B cell (primary cell): ENCODE measurements around the gene CNGB1. TPM values are rescaled to one million over a fixed set of nuclear protein-coding genes. Genes with fewer than 3 reads are reported as not detected.

Experiments
- ATAC-seq: fragments of 200-7000 bp; cut with Tn5 transposase; one replicate; pipeline ENCODE4 v1.10.0; 2021; ENCODE audit warnings: low read depth, mild to moderate bottlenecking, moderate number of reproducible peaks, moderate library complexity
- CTCF ChIA-PET: fragments of 350-600 bp; sonication (Branson Sonifier 250); formaldehyde crosslinking; loops from one replicate; lab custom pipeline; 2021; ENCODE audit warnings: antibody characterized with exemption, inconsistent platforms; lab: Charles Lee
- POLR2A ChIA-PET: fragments of 350-600 bp; sonication (Branson Sonifier 250); formaldehyde crosslinking; loops from one replicate; lab custom pipeline; 2021; ENCODE audit warnings: antibody characterized with exemption; lab: Charles Lee
- DNase-seq: peaks from one replicate; pipeline ENCODE4 v3.0.0; 2013
- H2AFZ ChIP-seq: 2 replicates; pipeline ENCODE4 v1.6.1; 2012; ENCODE audit warnings: mild to moderate bottlenecking, low read depth, low read length; ENCODE audit not compliant: insufficient read depth, poor library complexity, severe bottlenecking
- H3K27ac ChIP-seq, 2 donors: 1 replicate in 1 of 2; 2 replicates in 1 of 2; pipeline ENCODE4 v1.5.1; 2012 to 2013; ENCODE audit warnings: low read length in 2 of 2, mild to moderate bottlenecking in 2 of 2, moderate library complexity in 1 of 2
- H3K27me3 ChIP-seq, 4 experiments: fragments of 200-600 bp in 1 of 4; sonication (generic) in 1 of 4; replicated peaks in 1 of 4; 1 replicate in 2 of 4; 2 replicates in 2 of 4; pipeline versions ENCODE4 v1.6.1 to v1.7.0; 2013 to 2016; ENCODE audit warnings: low read length in 3 of 4, mild to moderate bottlenecking in 2 of 4, mixed read lengths in 1 of 4, moderate library complexity in 1 of 4; ENCODE audit not compliant: insufficient read depth in 4 of 4, control insufficient read depth in 3 of 4; ENCODE audit errors: control extremely low read depth in 1 of 4
- H3K36me3 ChIP-seq, 2 experiments: replicated peaks in 1 of 2; 1 replicate in 1 of 2; 2 replicates in 1 of 2; pipeline versions ENCODE4 v1.6.1 to v1.7.1; 2013; ENCODE audit warnings: low read length in 1 of 2; ENCODE audit not compliant: insufficient read depth in 2 of 2, control insufficient read depth in 1 of 2; ENCODE audit errors: control extremely low read depth in 1 of 2, extremely low read depth in 1 of 2
- H3K4me1 ChIP-seq, 2 donors: fragments of 200-600 bp in 1 of 2; sonication (generic) in 1 of 2; 1 replicate in 1 of 2; 2 replicates in 1 of 2; pipeline versions ENCODE4 v1.5.1 to v1.6.1; 2013 to 2017; ENCODE audit warnings: low read length in 2 of 2; ENCODE audit not compliant: control insufficient read depth in 2 of 2, insufficient read depth in 2 of 2
- H3K4me2 ChIP-seq: replicated peaks from 2 replicates; pipeline ENCODE3; 2012; ENCODE audit warnings: mild to moderate bottlenecking, low read depth, low read length; ENCODE audit not compliant: poor library complexity, severe bottlenecking
- H3K4me3 ChIP-seq, 5 experiments: fragments of 200-600 bp in 1 of 5; sonication (generic) in 1 of 5; 1 replicate in 3 of 5; 2 replicates in 2 of 5; pipeline versions ENCODE4 v1.5.1 to v1.7.0; 2011 to 2016; ENCODE audit warnings: low read length in 4 of 5, mild to moderate bottlenecking in 4 of 5, low read depth in 2 of 5, control low read depth in 1 of 5, moderate library complexity in 1 of 5; ENCODE audit not compliant: insufficient read depth in 1 of 5; ENCODE audit errors: control extremely low read depth in 1 of 5, extremely low read depth in 1 of 5
- H3K79me2 ChIP-seq: fragments of 200-600 bp; sonication (generic); one replicate; pipeline ENCODE4 v1.6.0; 2016; ENCODE audit warnings: low read length; ENCODE audit not compliant: control insufficient read depth, insufficient read depth
- H3K9ac ChIP-seq: fragments of 200-600 bp; sonication (generic); 2 replicates; pipeline ENCODE4 v1.6.1; 2017; ENCODE audit warnings: mild to moderate bottlenecking, low read length, moderate library complexity
- H3K9me3 ChIP-seq, 3 donors: one replicate each; pipeline versions ENCODE4 v1.6.1 to v1.7.1; 2013; ENCODE audit warnings: low read length in 2 of 3; ENCODE audit not compliant: control insufficient read depth in 2 of 3, insufficient read depth in 1 of 3; ENCODE audit errors: control extremely low read depth in 1 of 3
- H4K20me1 ChIP-seq: 2 replicates; pipeline ENCODE4 v1.6.0; 2012; ENCODE audit warnings: mild to moderate bottlenecking, low read length; ENCODE audit not compliant: insufficient read depth, control insufficient read depth, poor library complexity, severe bottlenecking
- H3K27ac Mint-ChIP-seq: one replicate; pipeline ENCODE4 v1.8.0; 2021; ENCODE audit warnings: mixed read lengths
- H3K27me3 Mint-ChIP-seq: one replicate; pipeline ENCODE4 v1.8.0; 2021; ENCODE audit warnings: mixed read lengths
- H3K4me1 Mint-ChIP-seq: one replicate; pipeline ENCODE4 v1.8.0; 2021; ENCODE audit warnings: mixed read lengths
- H3K4me3 Mint-ChIP-seq: one replicate; pipeline ENCODE4 v1.8.0; 2021; ENCODE audit warnings: mixed read lengths
- H3K9me3 Mint-ChIP-seq: one replicate; pipeline ENCODE4 v1.8.0; 2022; ENCODE audit warnings: mixed read lengths; ENCODE audit not compliant: insufficient read depth
- CTCF ChIP-seq: fragments of 200-600 bp; IDR thresholded peaks from one replicate; pipeline ENCODE4 v1.8.0; 2022; ENCODE audit warnings: antibody characterized with exemption, mild to moderate bottlenecking
- EZH2 ChIP-seq: IDR thresholded peaks from 2 replicates; pipeline ENCODE4 v1.6.1; 2012; ENCODE audit warnings: borderline replicate concordance, low read depth, mild to moderate bottlenecking, moderate library complexity, low read length; ENCODE audit not compliant: insufficient read depth, poor library complexity, severe bottlenecking
- WGBS: methylation state at CpG from one replicate; pipeline ENCODE4 v1.1.5; 2013; ENCODE audit warnings: missing lambda C conversion rate; ENCODE audit not compliant: insufficient coverage; 5-methylcytosine and 5-hydroxymethylcytosine counted together
- intact Hi-C: fragments of 100-400 bp; cut with micrococcal nuclease; formaldehyde crosslinking; loops from one replicate; pipeline ENCODE4 v1.10.0; 2022
- polyA plus RNA-seq: library from polyadenylated mRNA; depleted of rRNA; stranded (reverse); fragments of >200 nt; gene quantifications from 2 replicates; pipeline ENCODE4 v1.2.3, GENCODE V29; 2012
- total RNA-seq, 2 donors: library from RNA; stranded (reverse); fragments of 120-200 nt in 1 of 2; gene quantifications; 1 replicate in 1 of 2; 2 replicates in 1 of 2; pipeline versions ENCODE4 v1.2.3 to v1.2.4, GENCODE V29; 2013 to 2022

Gene CNGB1
- total and polyA plus RNA-seq, 2 donors (not counting 1 experiment from before 2014, with no cell fraction given): not detected

- DNase-seq: no peak
- no peaks in the 10 kb centered on the region for H4K20me1 ChIP-seq
- H3K4me3 ChIP-seq: no peak overlapping the region
- no peak overlapping the region for H3K27ac ChIP-seq
- peaks cover 14% of the 10 kb centered on the region for H3K27me3 Mint-ChIP-seq
- WGBS: 93% methylated on average over 6 of the region's 6 CpGs
- H3K4me3 Mint-ChIP-seq: no peak overlapping the region
- intact Hi-C loops: no loop called here
- peaks cover 0 to 4% of the 10 kb centered on the region in 2 donors for H3K4me1 ChIP-seq
- no peaks in the 10 kb centered on the region for H3K79me2 ChIP-seq
- ChIA-PET CTCF (interaction anchor here (0.8 kb wide), 1 partner anchor 12 kb away, joined by 3 read pairs; no protein-coding TSS in a partner anchor), POLR2A (no interaction called here)
- H3K27ac Mint-ChIP-seq: no peak overlapping the region
- no peak overlapping the region for H3K4me2 ChIP-seq
- no peaks in the 10 kb centered on the region for H3K27me3 ChIP-seq
- H2AFZ ChIP-seq: no peak overlapping the region
- H3K36me3 ChIP-seq: no peaks in the 10 kb centered on the region
- no peaks in the 10 kb centered on the region for H3K9me3 Mint-ChIP-seq
- no peak overlapping the region for H3K9ac ChIP-seq
- TF ChIP-seq EZH2 (no peak), CTCF (no peak)
- ATAC-seq: no peak
- no peaks in the 10 kb centered on the region for H3K9me3 ChIP-seq
- H3K4me1 Mint-ChIP-seq: no peaks in the 10 kb centered on the region
These were observed 60.2 kb downstream of the CNGB1 start for GRCh38 chr16:57910696-57911095.

GRCh38 chr16:57908409-57908987, 62.4 kb downstream of the CNGB1 start:
- Histone ChIP-seq H3K36me3 (no peaks in the 10 kb centered on the region), H3K79me2 (no peaks in the 10 kb centered on the region), H3K9ac (no peak overlapping the region), H3K4me1 (peaks cover 0 to 4% of the 10 kb centered on the region in 2 donors), H4K20me1 (no peaks in the 10 kb centered on the region), H3K4me3 (no peak overlapping the region), H3K9me3 (no peaks in the 10 kb centered on the region), H3K27me3 (no peaks in the 10 kb centered on the region), H2AFZ (no peak overlapping the region), H3K4me2 (no peak overlapping the region), H3K27ac (no peak overlapping the region)
- WGBS: 86% methylated on average over 8 of the region's 12 CpGs
- H3K4me3 Mint-ChIP-seq: no peak overlapping the region
- DNase-seq (no peak), ATAC-seq (no peak)
- peaks cover 22% of the 10 kb centered on the region for H3K27me3 Mint-ChIP-seq
- intact Hi-C loops: no loop called here
- no peaks in the 10 kb centered on the region for H3K9me3 Mint-ChIP-seq
- no peaks in the 10 kb centered on the region for H3K4me1 Mint-ChIP-seq
- TF ChIP-seq CTCF: no peak
- TF ChIP-seq EZH2: no peak
- ChIA-PET POLR2A (no interaction called here), CTCF (interaction anchor here (1.3 kb wide), 1 partner anchor 8 kb away, joined by 3 read pairs; no protein-coding TSS in a partner anchor)
- no peak overlapping the region for H3K27ac Mint-ChIP-seq
